GM21423 (cell line): ENCODE results near the gene RFPL4AL1.
"Not testable (repeated sequence)": the region's sequence is repeated elsewhere in the genome, so short reads cannot be mapped to it uniquely, and the experiment has no call there.

ENCODE experiments used
- ATAC-seq: cut with Tn5 transposase; IDR thresholded peaks from one replicate; pipeline ENCODE4 v1.9.1; 2021; ENCODE audit warnings: mild to moderate bottlenecking, moderate library complexity; ENCODE audit not compliant: unreplicated experiment

The RFPL4AL1 gene

DNA sequence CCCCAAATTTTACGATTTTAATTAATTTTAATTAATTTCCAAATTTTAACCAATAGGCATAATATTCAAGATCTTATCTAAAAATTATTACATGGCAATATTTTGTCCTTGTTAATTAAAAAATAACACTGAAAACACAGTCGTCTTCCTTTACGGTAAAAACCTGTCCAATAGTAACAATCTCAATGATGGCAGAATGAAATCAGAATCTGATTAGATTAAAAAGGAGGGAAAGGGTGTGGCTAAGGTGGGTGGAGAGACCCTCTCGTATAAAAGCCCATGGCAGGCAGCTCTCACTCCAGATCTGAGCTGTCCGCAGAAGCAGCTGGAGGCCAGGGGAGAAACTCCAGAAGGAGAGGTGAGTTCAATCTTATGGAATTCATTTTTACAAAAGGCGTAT lies at the start of gene RFPL4AL1:
RFPL4AL1 (plus strand) TSS at position 301 of the 400 bp plus-strand sequence. CDS start 2,687 bp downstream, outside the sequence.
- not testable (repeated sequence) for ATAC-seq

DNA sequence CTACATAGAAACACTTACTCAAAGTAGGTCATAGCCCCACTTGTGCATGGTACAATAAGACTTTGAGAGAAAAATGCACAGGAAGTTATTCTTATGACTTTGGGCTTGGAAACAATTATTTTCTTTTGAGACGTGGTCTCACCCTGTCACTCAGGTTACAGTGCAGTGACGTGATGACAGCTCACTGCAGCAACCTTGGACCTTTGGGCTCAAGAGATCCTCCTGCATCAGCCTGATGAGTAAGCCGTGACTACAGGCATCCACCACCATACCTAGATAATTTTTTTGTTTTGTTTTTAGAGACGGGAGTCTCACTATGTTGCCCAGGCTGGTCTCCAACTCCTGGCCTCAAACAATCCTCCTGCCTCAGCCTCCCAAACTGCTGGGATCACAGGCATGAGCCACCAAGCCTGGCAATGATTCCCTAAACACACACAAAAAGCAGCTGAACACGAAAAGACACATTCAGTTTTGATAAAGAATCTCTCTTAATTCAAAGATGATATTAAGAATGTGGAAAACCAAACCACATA lies 48.6 kb upstream of the RFPL4AL1 start:
- ATAC-seq, result no peak

DNA sequence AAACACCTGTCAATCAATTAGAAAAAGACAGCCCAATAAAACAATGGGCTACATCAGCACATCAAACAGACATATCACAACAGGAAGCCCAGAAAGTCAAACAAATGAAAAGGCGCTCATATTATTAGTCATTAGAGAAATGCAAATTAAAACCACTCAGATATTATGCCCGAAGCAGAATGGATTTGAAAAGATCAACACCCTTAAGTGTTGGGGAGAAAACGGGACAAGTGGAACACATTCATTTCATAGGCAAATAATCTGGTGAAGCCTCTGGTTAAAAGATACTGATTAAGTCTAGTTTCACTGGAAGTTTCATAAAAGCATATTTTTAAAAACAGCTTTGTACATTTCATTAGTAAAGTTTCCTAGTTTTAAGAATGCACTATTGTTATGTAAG lies 48.1 kb upstream of the RFPL4AL1 start:
- ATAC-seq, result no peak

- ATAC-seq, result no peak
Measured at GRCh38 chr19:55723491-55723890, 45.4 kb upstream of the RFPL4AL1 start.

DNA sequence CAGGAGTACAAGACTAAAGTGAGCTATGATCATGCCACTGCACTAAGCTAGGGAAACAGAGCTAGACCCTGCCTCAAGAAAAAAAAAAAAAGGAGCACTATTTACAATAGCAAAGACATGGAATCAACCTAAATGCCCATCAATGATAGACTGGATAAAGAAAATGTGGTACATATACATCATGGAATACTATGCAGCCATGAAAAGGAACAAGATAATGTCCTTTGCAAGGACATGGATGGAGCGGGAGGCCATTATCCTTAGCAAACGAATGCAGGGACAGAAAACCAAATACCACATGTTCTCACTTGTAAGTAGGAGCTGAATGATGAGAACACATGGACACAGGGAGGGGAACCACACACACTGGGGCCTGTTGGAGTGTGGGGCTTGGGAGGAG lies 38.5 kb upstream of the RFPL4AL1 start:
- not testable (repeated sequence) for ATAC-seq

GRCh38 chr19:55738302-55738701 lies 30.6 kb upstream of the RFPL4AL1 start, which contains the start of gene NLRP9:
NLRP9 (minus strand) TSS chr19:55738402; CDS start chr19:55738374, 28 bp downstream.
- ATAC-seq, result no peak

DNA sequence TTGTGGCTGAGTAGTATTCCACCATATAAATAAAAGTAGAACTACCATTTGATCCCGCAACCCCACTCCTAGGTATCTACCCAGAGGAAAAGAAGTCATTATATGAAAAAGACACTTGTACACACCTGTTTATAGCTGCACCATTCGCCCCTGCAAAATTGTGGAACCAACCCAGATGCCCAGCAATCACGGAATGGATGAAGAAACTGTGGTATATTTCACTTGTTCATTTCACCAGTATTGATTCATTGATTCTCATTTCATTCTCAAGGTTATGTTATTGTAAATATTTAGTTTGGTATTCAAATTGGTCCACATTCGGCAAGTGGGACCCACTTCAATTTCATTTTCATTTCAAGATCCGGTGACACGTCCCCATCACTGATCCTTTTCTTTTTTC lies 18.2 kb upstream of the RFPL4AL1 start:
- ATAC-seq, result no peak

DNA sequence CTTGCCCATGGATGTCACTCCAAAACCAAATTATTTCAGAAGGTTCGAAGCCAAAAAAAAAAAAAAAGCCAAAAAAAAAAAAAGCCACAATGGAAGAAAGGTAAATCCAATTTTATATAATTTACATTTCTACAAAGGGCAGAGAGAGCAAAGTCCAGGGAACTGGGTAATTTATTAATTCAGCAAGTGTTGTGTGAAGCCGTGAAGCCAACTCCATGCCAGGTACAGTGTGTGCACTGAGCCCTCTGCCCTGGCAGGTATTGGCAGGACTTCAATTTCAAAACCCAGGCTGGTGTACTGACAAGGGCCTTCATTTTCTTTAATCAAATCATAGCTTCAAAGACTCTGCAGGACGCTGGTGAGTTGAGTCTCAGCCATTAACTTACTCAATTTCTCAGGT lies 15.5 kb upstream of the RFPL4AL1 start:
- ATAC-seq, result no peak

- not testable (repeated sequence) for ATAC-seq
Measured at GRCh38 chr19:55756808-55757207, 12.1 kb upstream of the RFPL4AL1 start.

DNA sequence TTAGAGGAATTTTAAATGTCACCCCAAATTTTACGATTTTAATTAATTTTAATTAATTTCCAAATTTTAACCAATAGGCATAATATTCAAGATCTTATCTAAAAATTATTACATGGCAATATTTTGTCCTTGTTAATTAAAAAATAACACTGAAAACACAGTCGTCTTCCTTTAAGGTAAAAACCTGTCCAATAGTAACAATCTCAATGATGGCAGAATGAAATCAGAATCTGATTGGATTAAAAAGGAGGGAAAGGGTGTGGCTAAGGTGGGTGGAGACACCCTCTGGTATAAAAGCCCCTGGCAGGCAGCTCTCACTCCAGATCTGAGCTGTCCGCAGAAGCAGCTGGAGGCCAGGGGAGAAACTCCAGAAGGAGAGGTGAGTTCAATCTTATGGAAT lies 10.1 kb upstream of the RFPL4AL1 start, which contains the start of gene RFPL4A:
RFPL4A (plus strand) TSS at position 301 of the 400 bp plus-strand sequence. CDS start 2,704 bp downstream, outside the sequence.
- ATAC-seq, result not testable (repeated sequence)

GRCh38 chr19:55766466-55766865 lies 2.5 kb upstream of the RFPL4AL1 start:
- ATAC-seq, result no peak

GRCh38 chr19:55769632-55770031 lies 714 bp downstream of the RFPL4AL1 start:
- ATAC-seq, result not testable (repeated sequence)

DNA sequence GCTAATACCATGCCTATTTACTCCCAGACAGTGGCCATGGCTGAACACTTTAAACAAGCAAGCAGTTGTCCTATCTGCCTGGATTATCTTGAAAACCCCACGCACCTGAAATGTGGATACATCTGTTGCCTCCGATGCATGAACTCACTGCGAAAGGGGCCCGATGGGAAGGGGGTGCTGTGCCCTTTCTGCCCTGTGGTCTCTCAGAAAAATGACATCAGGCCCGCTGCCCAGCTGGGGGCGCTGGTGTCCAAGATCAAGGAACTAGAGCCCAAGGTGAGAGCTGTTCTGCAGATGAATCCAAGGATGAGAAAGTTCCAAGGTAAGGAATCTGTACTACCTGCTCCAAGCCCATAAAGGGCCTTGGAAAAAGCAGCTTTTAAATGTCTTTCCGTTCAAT lies 8.6 kb downstream of the RFPL4AL1 start:
- ATAC-seq, result no peak

GRCh38 chr19:55778331-55778730 lies 9.4 kb downstream of the RFPL4AL1 start:
- ATAC-seq, result no peak

GRCh38 chr19:55781112-55781511 lies 12.2 kb downstream of the RFPL4AL1 start:
- no peak for ATAC-seq

GRCh38 chr19:55795021-55795420 lies 26.1 kb downstream of the RFPL4AL1 start:
- no peak for ATAC-seq

- ATAC-seq, result no peak
Measured at GRCh38 chr19:55801416-55801815, 32.5 kb downstream of the RFPL4AL1 start.

DNA sequence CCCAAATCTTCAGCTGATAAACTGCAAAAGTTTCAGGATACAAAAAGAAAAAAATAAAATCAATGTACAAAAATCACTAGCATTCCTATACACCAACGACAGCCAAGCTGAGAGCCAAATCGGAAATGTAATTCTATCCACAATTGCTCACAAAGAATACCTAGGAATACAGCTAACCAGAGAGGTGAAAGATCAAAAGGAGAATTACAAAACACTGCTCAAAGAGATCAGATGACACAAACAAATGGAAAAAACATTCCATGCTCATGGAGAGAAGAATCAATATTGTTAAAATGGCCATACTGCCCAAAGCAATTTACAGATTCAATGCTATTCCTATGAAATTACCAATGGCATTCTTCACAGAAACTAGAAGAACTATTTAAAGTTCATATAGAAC lies 33.4 kb downstream of the RFPL4AL1 start:
- ATAC-seq, result no peak

DNA sequence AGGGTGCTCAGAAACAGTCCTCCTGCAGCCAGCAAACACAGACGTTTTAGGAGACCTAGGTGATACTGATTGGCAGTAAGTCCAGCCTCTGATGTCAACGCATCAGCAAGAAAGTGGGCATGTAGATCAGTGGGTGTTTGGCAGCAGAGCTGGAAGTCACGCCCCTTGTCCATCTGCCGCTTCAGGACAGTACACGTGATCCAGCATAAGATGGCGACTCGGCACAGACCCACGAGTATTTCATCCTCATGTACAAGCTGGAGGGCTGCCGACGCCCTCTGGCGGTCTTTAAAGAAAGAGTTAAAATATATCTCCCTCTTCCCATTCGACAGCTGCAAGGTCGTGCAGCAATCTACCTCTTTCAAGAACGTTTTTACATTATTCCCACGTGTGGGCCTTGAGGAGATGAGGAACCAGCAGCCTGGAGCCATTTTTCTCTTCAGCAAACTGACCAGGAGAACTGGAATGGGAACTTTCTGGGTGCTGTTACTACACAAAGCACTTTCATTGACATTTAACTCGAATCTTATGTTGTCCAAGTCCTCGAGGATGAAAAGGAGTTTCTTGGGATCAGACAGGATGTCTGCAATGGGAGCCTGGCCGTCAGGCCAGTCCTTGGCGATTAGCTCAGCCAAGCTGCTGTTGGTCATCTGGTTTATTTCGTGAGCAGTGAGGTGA lies 40.6 kb downstream of the RFPL4AL1 start:
- ATAC-seq, result no peak

DNA sequence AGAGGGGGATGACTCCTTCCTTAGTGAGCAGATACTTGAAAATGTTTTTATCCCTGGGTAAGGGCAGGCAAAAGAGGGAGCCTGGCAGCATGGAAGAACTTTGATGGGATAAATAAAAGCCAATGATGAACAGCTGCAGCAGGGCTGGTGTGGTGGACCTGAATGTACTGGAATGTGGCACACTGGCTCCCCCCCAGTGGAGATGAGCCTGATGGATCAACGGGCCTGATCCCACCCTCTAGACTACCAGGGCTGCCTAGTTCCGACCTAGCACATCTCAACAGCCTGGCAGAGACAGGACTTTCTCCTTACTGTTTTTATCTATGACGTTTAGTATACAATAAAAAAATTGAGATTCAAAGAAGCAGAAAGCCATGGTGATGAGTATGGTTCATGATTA lies 42.4 kb downstream of the RFPL4AL1 start:
- ATAC-seq, result no peak

DNA sequence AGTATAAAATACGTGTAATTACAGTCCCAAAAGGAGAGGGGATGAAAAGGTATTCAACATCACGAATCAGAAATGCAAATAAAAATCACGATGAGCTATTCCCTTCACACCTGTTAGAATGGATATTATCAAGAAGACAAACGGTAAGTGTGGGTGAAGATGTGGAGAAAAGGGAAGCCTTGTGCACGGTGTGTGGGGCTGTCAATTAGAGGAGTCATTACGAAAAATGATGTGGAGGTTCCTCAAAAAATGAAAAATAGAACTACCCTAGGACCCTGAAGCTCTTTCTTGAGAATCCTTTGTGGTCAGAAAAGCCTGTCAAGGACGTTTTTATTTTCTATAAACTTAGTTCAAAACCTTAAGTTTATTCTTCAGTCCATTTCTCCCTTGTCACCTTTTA lies 43.5 kb downstream of the RFPL4AL1 start:
- ATAC-seq, result no peak

DNA sequence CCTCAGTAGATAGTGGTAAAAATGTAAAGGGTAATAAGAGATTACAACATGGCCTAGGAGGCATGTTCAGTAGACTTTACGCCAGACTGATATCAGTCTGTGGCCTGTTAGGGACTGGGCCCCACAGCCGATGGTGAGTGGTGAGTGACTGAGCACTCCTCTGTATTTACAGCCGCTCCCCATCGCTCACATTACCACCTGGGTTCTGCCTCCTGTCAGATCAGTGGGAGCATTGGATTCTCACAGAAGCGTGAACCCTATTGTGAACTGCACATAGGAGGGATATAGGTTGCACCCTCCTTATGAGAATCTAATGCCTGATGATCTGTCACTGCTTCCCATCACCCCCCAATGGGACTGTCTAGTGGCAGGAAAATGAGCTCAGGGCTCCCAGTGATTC lies 45.0 kb downstream of the RFPL4AL1 start:
- ATAC-seq, result no peak

DNA sequence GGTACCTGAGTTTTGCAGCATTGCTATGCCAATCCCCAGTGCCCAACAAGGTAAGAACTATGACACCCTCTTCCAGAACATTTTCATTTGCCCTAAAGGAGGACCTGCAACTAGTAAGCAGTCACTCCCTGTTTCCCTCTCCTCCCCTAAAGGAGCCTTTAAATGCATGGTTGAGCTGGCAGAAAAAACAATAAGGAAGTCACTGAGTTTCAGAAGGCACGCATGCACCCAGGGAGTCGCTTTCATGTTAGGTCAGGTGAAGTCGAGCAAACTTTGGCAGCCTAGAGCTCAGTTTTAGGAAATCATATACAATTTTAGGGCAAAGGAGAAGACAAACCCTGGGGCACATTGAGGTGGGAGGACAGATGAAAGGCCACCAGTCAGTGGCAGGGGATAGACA lies 51.1 kb downstream of the RFPL4AL1 start:
- ATAC-seq, result no peak
